ENCODE measurements around the gene ANKRD36C. TPM values are rescaled to one million over a fixed set of nuclear protein-coding genes. Genes with fewer than 3 reads are reported as not detected.
A peak's percentile ranks its signal among the peaks of the same experiment; 100 is the strongest.
"Not testable (repeated sequence)": the region's sequence is repeated elsewhere in the genome, so short reads cannot be mapped to it uniquely, and the experiment has no call there.

The ANKRD36C gene
- polyA plus RNA-seq, 6 donors from 2014 or later, result 4.7 to 30.1 (median 15.4) TPM

GRCh38 chr2:95939947-95940346 lies 51.7 kb downstream of the ANKRD36C start:
- not testable (repeated sequence) for H3K9me3 Mint-ChIP-seq; DNase-seq; ATAC-seq (ENCODE audit: low read depth in 2 of 2); H3K4me3 Mint-ChIP-seq; H3K27me3 Mint-ChIP-seq; H3K4me1 Mint-ChIP-seq
- peaks cover 13 to 26% of the 10 kb centered on the region in 2 donors for H3K36me3 Mint-ChIP-seq
- H3K27ac Mint-ChIP-seq, result peak overlapping the region in 1 of 6 donors; percentile 6

GRCh38 chr2:95930740-95931139 lies 60.9 kb downstream of the ANKRD36C start:
- H3K4me1 Mint-ChIP-seq, H3K9me3 Mint-ChIP-seq, H3K4me3 Mint-ChIP-seq, H3K27me3 Mint-ChIP-seq: not testable (repeated sequence)
- DNase-seq, result peak; percentile 5
- peak; percentile 80 to 84 for ATAC-seq (ENCODE audit: low read depth in 2 of 2)
- H3K27ac Mint-ChIP-seq, result peak overlapping the region in 3 of 6 donors; percentile 33 to 62 (median 43)
- peaks cover 9 to 21% of the 10 kb centered on the region in 2 donors for H3K36me3 Mint-ChIP-seq

- H3K27ac Mint-ChIP-seq; H3K9me3 Mint-ChIP-seq; DNase-seq; ATAC-seq (ENCODE audit: low read depth in 2 of 2); H3K4me1 Mint-ChIP-seq; H3K4me3 Mint-ChIP-seq; H3K27me3 Mint-ChIP-seq: not testable (repeated sequence)
- H3K36me3 Mint-ChIP-seq, result peaks cover 27 to 32% of the 10 kb centered on the region in 2 donors
Observed at GRCh38 chr2:95917007-95917406, 74.6 kb downstream of the ANKRD36C start.

GRCh38 chr2:95915131-95915530 lies 76.5 kb downstream of the ANKRD36C start:
- peak overlapping the region in 1 of 6 donors; percentile 52 for H3K27ac Mint-ChIP-seq
- H3K4me3 Mint-ChIP-seq; H3K4me1 Mint-ChIP-seq; H3K27me3 Mint-ChIP-seq; DNase-seq; ATAC-seq (ENCODE audit: low read depth in 2 of 2); H3K9me3 Mint-ChIP-seq: not testable (repeated sequence)
- H3K36me3 Mint-ChIP-seq, result peaks cover 31 to 39% of the 10 kb centered on the region in 2 donors

GRCh38 chr2:95911431-95911830 lies 80.2 kb downstream of the ANKRD36C start:
- peaks cover 18 to 27% of the 10 kb centered on the region in 2 donors for H3K36me3 Mint-ChIP-seq
- not testable (repeated sequence) for H3K27ac Mint-ChIP-seq; H3K9me3 Mint-ChIP-seq; H3K27me3 Mint-ChIP-seq; ATAC-seq (ENCODE audit: low read depth in 2 of 2); DNase-seq; H3K4me3 Mint-ChIP-seq; H3K4me1 Mint-ChIP-seq

- not testable (repeated sequence) for H3K4me3 Mint-ChIP-seq; H3K27me3 Mint-ChIP-seq; H3K27ac Mint-ChIP-seq; DNase-seq; ATAC-seq (ENCODE audit: low read depth in 2 of 2); H3K4me1 Mint-ChIP-seq; H3K9me3 Mint-ChIP-seq
- peaks cover 10 to 14% of the 10 kb centered on the region in 2 donors for H3K36me3 Mint-ChIP-seq
Observed at GRCh38 chr2:95894443-95894842, 97.2 kb downstream of the ANKRD36C start.

GRCh38 chr2:95867929-95868328 lies 123.7 kb downstream of the ANKRD36C start:
- not testable (repeated sequence) for H3K4me3 Mint-ChIP-seq; H3K36me3 Mint-ChIP-seq; H3K9me3 Mint-ChIP-seq; H3K27ac Mint-ChIP-seq; DNase-seq; H3K27me3 Mint-ChIP-seq; ATAC-seq (ENCODE audit: low read depth in 2 of 2); H3K4me1 Mint-ChIP-seq

- not testable (repeated sequence) for H3K27ac Mint-ChIP-seq; H3K9me3 Mint-ChIP-seq; H3K4me1 Mint-ChIP-seq; H3K27me3 Mint-ChIP-seq; DNase-seq; H3K36me3 Mint-ChIP-seq; ATAC-seq (ENCODE audit: low read depth in 2 of 2); H3K4me3 Mint-ChIP-seq
Observed at GRCh38 chr2:95867047-95867677, 124.5 kb downstream of the ANKRD36C start.

GRCh38 chr2:95862121-95862520 lies 129.5 kb downstream of the ANKRD36C start:
- H3K27me3 Mint-ChIP-seq; H3K4me1 Mint-ChIP-seq; H3K9me3 Mint-ChIP-seq; ATAC-seq (ENCODE audit: low read depth in 2 of 2); H3K4me3 Mint-ChIP-seq; DNase-seq; H3K27ac Mint-ChIP-seq: not testable (repeated sequence)
- peaks cover 6 to 11% of the 10 kb centered on the region in 2 donors for H3K36me3 Mint-ChIP-seq

GRCh38 chr2:95836151-95836550 lies 155.5 kb downstream of the ANKRD36C start:
- no peak for DNase-seq
- H3K27me3 Mint-ChIP-seq, result no peaks in the 10 kb centered on the region
- no peaks in the 10 kb centered on the region for H3K4me1 Mint-ChIP-seq
- no peak overlapping the region for H3K4me3 Mint-ChIP-seq
- no peak for ATAC-seq (ENCODE audit: low read depth in 2 of 2)
- H3K27ac Mint-ChIP-seq, result peak overlapping the region in 1 of 6 donors; percentile 54
- H3K9me3 Mint-ChIP-seq, result peaks cover 0 to 4% (median 0%) of the 10 kb centered on the region in 7 donors
- H3K36me3 Mint-ChIP-seq, result peaks cover 15 to 21% of the 10 kb centered on the region in 2 donors

GRCh38 chr2:95834077-95835013 lies 157.3 kb downstream of the ANKRD36C start:
- not testable (repeated sequence) for H3K27ac Mint-ChIP-seq; ATAC-seq (ENCODE audit: low read depth in 2 of 2); H3K4me1 Mint-ChIP-seq; H3K27me3 Mint-ChIP-seq; H3K9me3 Mint-ChIP-seq; DNase-seq
- Mint-ChIP-seq H3K36me3 (peaks cover 23 to 27% of the 10 kb centered on the region in 2 donors), H3K4me3 (peak overlapping the region in 1 of 8 donors; percentile 22)

GRCh38 chr2:95824218-95824617 lies 167.4 kb downstream of the ANKRD36C start:
- H3K27ac Mint-ChIP-seq; ATAC-seq (ENCODE audit: low read depth in 2 of 2); H3K4me3 Mint-ChIP-seq; H3K27me3 Mint-ChIP-seq; H3K4me1 Mint-ChIP-seq; DNase-seq: not testable (repeated sequence)
- Mint-ChIP-seq H3K36me3 (peaks cover 5 to 31% of the 10 kb centered on the region in 2 donors), H3K9me3 (peaks cover 13 to 65% (median 58%) of the 10 kb centered on the region in 7 donors)

GRCh38 chr2:95817521-95817920 lies 174.1 kb downstream of the ANKRD36C start:
- H3K27ac Mint-ChIP-seq; ATAC-seq (ENCODE audit: low read depth in 2 of 2); H3K4me1 Mint-ChIP-seq; DNase-seq; H3K4me3 Mint-ChIP-seq; H3K27me3 Mint-ChIP-seq: not testable (repeated sequence)
- H3K36me3 Mint-ChIP-seq, result peaks cover 19 to 63% of the 10 kb centered on the region in 2 donors
- H3K9me3 Mint-ChIP-seq, result peaks cover 23 to 61% (median 54%) of the 10 kb centered on the region in 7 donors

GRCh38 chr2:95813311-95813710 lies 178.3 kb downstream of the ANKRD36C start:
- H3K4me3 Mint-ChIP-seq; H3K27me3 Mint-ChIP-seq; DNase-seq; H3K27ac Mint-ChIP-seq; H3K4me1 Mint-ChIP-seq; ATAC-seq (ENCODE audit: low read depth in 2 of 2): not testable (repeated sequence)
- Mint-ChIP-seq H3K36me3 (peaks cover 19 to 48% of the 10 kb centered on the region in 2 donors), H3K9me3 (peaks cover 14 to 36% (median 28%) of the 10 kb centered on the region in 7 donors)
